Naive thymus-derived CD8-positive, alpha-beta T cell (primary cell): ENCODE results near the gene EVL. TPM values are rescaled to one million over a fixed set of nuclear protein-coding genes. Genes with fewer than 3 reads are reported as not detected.

ENCODE experiments used
- ATAC-seq, 2 donors: fragments of 150-1000 bp; cut with Tn5 transposase in 1 of 2; sonication (Bioruptor Pico), chemical (Tn5 transposase) in 1 of 2; 1 replicate in 1 of 2; 2 replicates in 1 of 2; pipeline ENCODE4 v1.10.0; 2021; ENCODE audit warnings: mild to moderate bottlenecking in 2 of 2, moderate library complexity in 2 of 2
- POLR2A ChIA-PET: fragments of 350-600 bp; sonication (Branson Sonifier 250); formaldehyde crosslinking; loops from one replicate; lab custom pipeline; 2021; ENCODE audit warnings: antibody characterized with exemption; lab: Charles Lee
- DNase-seq, 10 donors: peaks; one replicate each; pipeline versions ENCODE4 v3.0.0 to v3.0.0-alpha.2; 2020 to 2022
- H3K27ac Mint-ChIP-seq, 10 donors: one replicate each; pipeline ENCODE4 v1.8.0; 2020 to 2022; ENCODE audit warnings: mild to moderate bottlenecking in 10 of 10, mixed read lengths in 10 of 10, moderate library complexity in 4 of 10, inconsistent platforms in 1 of 10
- H3K27me3 Mint-ChIP-seq, 5 donors: one replicate each; pipeline ENCODE4 v1.8.0; 2021 to 2022; ENCODE audit warnings: mixed read lengths in 5 of 5
- H3K36me3 Mint-ChIP-seq, 3 donors: one replicate each; pipeline ENCODE4 v1.8.0; 2020 to 2022; ENCODE audit warnings: mixed read lengths in 3 of 3, mild to moderate bottlenecking in 2 of 3, inconsistent platforms in 1 of 3
- H3K4me1 Mint-ChIP-seq, 4 donors: one replicate each; pipeline ENCODE4 v1.8.0; 2021 to 2022; ENCODE audit warnings: mixed read lengths in 4 of 4
- H3K4me3 Mint-ChIP-seq, 10 donors: one replicate each; pipeline ENCODE4 v1.8.0; 2020 to 2022; ENCODE audit warnings: mild to moderate bottlenecking in 10 of 10, mixed read lengths in 10 of 10, moderate library complexity in 6 of 10, inconsistent platforms in 1 of 10
- H3K9me3 Mint-ChIP-seq, 9 donors: one replicate each; pipeline ENCODE4 v1.8.0; 2020 to 2022; ENCODE audit warnings: mixed read lengths in 9 of 9, mild to moderate bottlenecking in 3 of 9, inconsistent platforms in 1 of 9, moderate library complexity in 1 of 9
- polyA plus RNA-seq, 3 donors: library from polyadenylated mRNA; unstranded; fragments of 300-500 nt; fragmentation: Illumina TruSeq; gene quantifications; one replicate each; pipeline ENCODE4 v1.2.3, GENCODE V29; 2021
- total RNA-seq, 8 experiments: library from RNA in 2 of 8; stranded (reverse) in 2 of 8; gene quantifications; one replicate each; pipeline ENCODE4 v1.2.3 and lab custom pipeline; 2021 to 2026

Gene EVL
- total and polyA plus RNA-seq, 5 experiments from 2014 or later: 111 to 1,493 (median 153) TPM

GRCh38 chr14:100116134-100116533 lies 50.9 kb downstream of the EVL start:
- POLR2A ChIA-PET: interaction anchor here (1.6 to 59.1 kb wide), 2 partner anchors 10 to 42 kb away, joined by 4 to 2215 read pairs; partner anchors contain the start of gene EVL
- ATAC-seq (no peak), DNase-seq (no peak)
- Mint-ChIP-seq H3K27me3 (no peaks in the 10 kb centered on the region), H3K27ac (peak overlapping the region; percentile 16 to 93 (median 82)), H3K36me3 (peaks cover 0 to 89% (median 4%) of the 10 kb centered on the region in 3 donors), H3K9me3 (no peaks in the 10 kb centered on the region), H3K4me1 (peaks cover 34 to 57% (median 54%) of the 10 kb centered on the region in 4 donors), H3K4me3 (no peak overlapping the region)

GRCh38 chr14:100117026-100117425 lies 51.8 kb downstream of the EVL start:
- Mint-ChIP-seq H3K36me3 (peaks cover 0 to 86% (median 4%) of the 10 kb centered on the region in 3 donors), H3K9me3 (no peaks in the 10 kb centered on the region), H3K4me1 (peaks cover 33 to 60% (median 49%) of the 10 kb centered on the region in 4 donors), H3K4me3 (no peak overlapping the region), H3K27ac (peak overlapping the region in 9 of 10 donors; percentile 43 to 93 (median 88)), H3K27me3 (no peaks in the 10 kb centered on the region)
- POLR2A ChIA-PET: interaction anchor here (0.5 to 59.1 kb wide), 3 partner anchors 11 to 71 kb away, joined by 4 to 2215 read pairs (median 5); partner anchors contain the start of gene EVL
- DNase-seq (no peak), ATAC-seq (no peak)

- no peak for ATAC-seq
- peaks cover 27 to 52% (median 41%) of the 10 kb centered on the region in 4 donors for H3K4me1 Mint-ChIP-seq
Measured at GRCh38 chr14:100117633-100118395, 52.6 kb downstream of the EVL start.

GRCh38 chr14:100118396-100119011 lies 53.3 kb downstream of the EVL start:
- peak overlapping the region; percentile 43 to 92 (median 79) for H3K27ac Mint-ChIP-seq
- H3K4me1 Mint-ChIP-seq: peaks cover 23 to 49% (median 35%) of the 10 kb centered on the region in 4 donors
- H3K36me3 Mint-ChIP-seq: peaks cover 0 to 81% (median 6%) of the 10 kb centered on the region in 3 donors
- no peaks in the 10 kb centered on the region for H3K9me3 Mint-ChIP-seq
- peak in 1 of 2 donors; percentile 14 for ATAC-seq
- no peak for DNase-seq
- H3K4me3 Mint-ChIP-seq: no peak overlapping the region
- POLR2A ChIA-PET: interaction anchor here (0.9 to 59.1 kb wide), 4 partner anchors 7 to 44 kb away, joined by 3 to 2215 read pairs (median 5); partner anchors contain the start of gene EVL
- H3K27me3 Mint-ChIP-seq: no peaks in the 10 kb centered on the region

More at GRCh38 chr14:100117633-100118395, 52.6 kb downstream of the EVL start:
- Mint-ChIP-seq H3K36me3 (peaks cover 0 to 81% (median 4%) of the 10 kb centered on the region in 3 donors), H3K9me3 (no peaks in the 10 kb centered on the region), H3K27ac (peak overlapping the region; percentile 45 to 92 (median 79)), H3K4me3 (no peak overlapping the region), H3K27me3 (no peaks in the 10 kb centered on the region)
- no peak for DNase-seq
- POLR2A ChIA-PET: interaction anchor here (0.9 to 59.1 kb wide), 3 partner anchors 8 to 44 kb away, joined by 5 to 2215 read pairs (median 5); partner anchors contain the start of gene EVL

- no peak overlapping the region for H3K4me3 Mint-ChIP-seq
- peak overlapping the region in 9 of 10 donors; percentile 38 to 92 (median 78) for H3K27ac Mint-ChIP-seq
- H3K27me3 Mint-ChIP-seq: no peaks in the 10 kb centered on the region
- ATAC-seq (no peak), DNase-seq (no peak)
- POLR2A ChIA-PET: interaction anchor here (0.9 to 59.1 kb wide), 3 partner anchors 18 to 45 kb away, joined by 3 to 2215 read pairs (median 4); partner anchors contain the start of gene EVL
- no peaks in the 10 kb centered on the region for H3K9me3 Mint-ChIP-seq
- peaks cover 0 to 82% (median 6%) of the 10 kb centered on the region in 3 donors for H3K36me3 Mint-ChIP-seq
- peaks cover 22 to 45% (median 31%) of the 10 kb centered on the region in 4 donors for H3K4me1 Mint-ChIP-seq
Measured at GRCh38 chr14:100119251-100119650, 54.0 kb downstream of the EVL start.

GRCh38 chr14:100120522-100121269 lies 55.5 kb downstream of the EVL start:
- H3K4me3 Mint-ChIP-seq: no peak overlapping the region
- no peaks in the 10 kb centered on the region for H3K27me3 Mint-ChIP-seq
- no peak for DNase-seq
- POLR2A ChIA-PET: interaction anchor here (1.0 to 59.1 kb wide), 6 partner anchors 10 to 47 kb away, joined by 3 to 2215 read pairs (median 5); partner anchors contain the start of gene EVL
- ATAC-seq: no peak
- peaks cover 0 to 85% (median 6%) of the 10 kb centered on the region in 3 donors for H3K36me3 Mint-ChIP-seq
- peak overlapping the region; percentile 47 to 92 (median 84) for H3K27ac Mint-ChIP-seq
- no peaks in the 10 kb centered on the region for H3K9me3 Mint-ChIP-seq
- peaks cover 18 to 46% (median 35%) of the 10 kb centered on the region in 4 donors for H3K4me1 Mint-ChIP-seq

GRCh38 chr14:100121643-100122480 lies 56.6 kb downstream of the EVL start:
- ATAC-seq (no peak), DNase-seq (no peak)
- Mint-ChIP-seq H3K27me3 (no peaks in the 10 kb centered on the region), H3K4me1 (peaks cover 14 to 40% (median 28%) of the 10 kb centered on the region in 4 donors), H3K4me3 (no peak overlapping the region), H3K36me3 (peaks cover 0 to 85% (median 2%) of the 10 kb centered on the region in 3 donors), H3K9me3 (no peaks in the 10 kb centered on the region), H3K27ac (peak overlapping the region in 9 of 10 donors; percentile 19 to 89 (median 65))
- POLR2A ChIA-PET: interaction anchor here (1.3 to 59.1 kb wide), 4 partner anchors 11 to 48 kb away, joined by 3 to 2215 read pairs (median 8); partner anchors contain the start of gene EVL

- peaks cover 0 to 86% (median 4%) of the 10 kb centered on the region in 3 donors for H3K36me3 Mint-ChIP-seq
- no peaks in the 10 kb centered on the region for H3K9me3 Mint-ChIP-seq
- POLR2A ChIA-PET: interaction anchor here (59.1 kb wide), 1 partner anchor 48 kb away, joined by 2215 read pairs; the partner anchor contains the start of gene EVL
- H3K27me3 Mint-ChIP-seq: no peaks in the 10 kb centered on the region
- peaks cover 16 to 35% (median 25%) of the 10 kb centered on the region in 4 donors for H3K4me1 Mint-ChIP-seq
- ATAC-seq: no peak
- no peak overlapping the region for H3K4me3 Mint-ChIP-seq
- peak overlapping the region; percentile 48 to 94 (median 77) for H3K27ac Mint-ChIP-seq
- DNase-seq: no peak
Measured at GRCh38 chr14:100122481-100123223, 57.4 kb downstream of the EVL start.

GRCh38 chr14:100123618-100124017 lies 58.4 kb downstream of the EVL start:
- Mint-ChIP-seq H3K36me3 (peaks cover 0 to 84% (median 4%) of the 10 kb centered on the region in 3 donors), H3K9me3 (no peaks in the 10 kb centered on the region), H3K27ac (peak overlapping the region in 7 of 10 donors; percentile 36 to 94 (median 53)), H3K4me1 (peaks cover 12 to 29% (median 18%) of the 10 kb centered on the region in 4 donors), H3K4me3 (no peak overlapping the region), H3K27me3 (no peaks in the 10 kb centered on the region)
- ATAC-seq (no peak), DNase-seq (no peak)
- POLR2A ChIA-PET: no interaction called here

GRCh38 chr14:100124551-100125088 lies 59.4 kb downstream of the EVL start:
- peaks cover 0 to 79% (median 10%) of the 10 kb centered on the region in 3 donors for H3K36me3 Mint-ChIP-seq
- H3K9me3 Mint-ChIP-seq: no peaks in the 10 kb centered on the region
- peaks cover 4 to 25% (median 17%) of the 10 kb centered on the region in 4 donors for H3K4me1 Mint-ChIP-seq
- peak overlapping the region in 2 of 10 donors; percentile 4 to 20 for H3K4me3 Mint-ChIP-seq
- ATAC-seq: no peak
- peak overlapping the region; percentile 45 to 94 (median 74) for H3K27ac Mint-ChIP-seq
- no peaks in the 10 kb centered on the region for H3K27me3 Mint-ChIP-seq
- POLR2A ChIA-PET: interaction anchor here (0.6 to 1.4 kb wide), 5 partner anchors 9 to 52 kb away, joined by 3 to 5 read pairs (median 3); no protein-coding TSS in a partner anchor
- no peak for DNase-seq
